Measurements from ENCODE around the gene CLDN10.

GRCh38 chr13:95505986-95506385, 46.5 kb upstream of the CLDN10 start:
- TF ChIP-seq POLR2AphosphoS5 (IDR thresholded peaks at IDR 0.05) (no peak), EZH2 (IDR thresholded peaks at IDR 0.05; ENCODE audit: borderline replicate concordance, insufficient read depth, low read length, poor library complexity, severe bottlenecking) (no peak), RAD21 (conservative IDR thresholded peaks at IDR 0.05) (no peak), TAF1 (IDR thresholded peaks at IDR 0.05; ENCODE audit: low read depth) (no peak), SMC3 (conservative IDR thresholded peaks at IDR 0.05; ENCODE audit: poor library complexity) (no peak), MXI1 (conservative IDR thresholded peaks at IDR 0.05; ENCODE audit: poor library complexity, severe bottlenecking) (no peak), EP300 (conservative IDR thresholded peaks at IDR 0.05; ENCODE audit: poor library complexity, severe bottlenecking) (no peak), REST (IDR thresholded peaks at IDR 0.05; ENCODE audit: borderline replicate concordance) (no peak)
- TF ChIP-seq, protein P1, sequence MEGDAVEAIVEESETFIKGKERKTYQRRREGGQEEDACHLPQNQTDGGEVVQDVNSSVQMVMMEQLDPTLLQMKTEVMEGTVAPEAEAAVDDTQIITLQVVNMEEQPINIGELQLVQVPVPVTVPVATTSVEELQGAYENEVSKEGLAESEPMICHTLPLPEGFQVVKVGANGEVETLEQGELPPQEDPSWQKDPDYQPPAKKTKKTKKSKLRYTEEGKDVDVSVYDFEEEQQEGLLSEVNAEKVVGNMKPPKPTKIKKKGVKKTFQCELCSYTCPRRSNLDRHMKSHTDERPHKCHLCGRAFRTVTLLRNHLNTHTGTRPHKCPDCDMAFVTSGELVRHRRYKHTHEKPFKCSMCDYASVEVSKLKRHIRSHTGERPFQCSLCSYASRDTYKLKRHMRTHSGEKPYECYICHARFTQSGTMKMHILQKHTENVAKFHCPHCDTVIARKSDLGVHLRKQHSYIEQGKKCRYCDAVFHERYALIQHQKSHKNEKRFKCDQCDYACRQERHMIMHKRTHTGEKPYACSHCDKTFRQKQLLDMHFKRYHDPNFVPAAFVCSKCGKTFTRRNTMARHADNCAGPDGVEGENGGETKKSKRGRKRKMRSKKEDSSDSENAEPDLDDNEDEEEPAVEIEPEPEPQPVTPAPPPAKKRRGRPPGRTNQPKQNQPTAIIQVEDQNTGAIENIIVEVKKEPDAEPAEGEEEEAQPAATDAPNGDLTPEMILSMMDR (IDR thresholded peaks at IDR 0.05; ENCODE audit: poor library complexity, severe bottlenecking): no peak
